Nephron progenitor cell (in vitro differentiated cells): Measurements from ENCODE around the gene SARS2.

Source experiments
- DNase-seq: peaks from one replicate; pipeline ENCODE4 v3.0.0; 2021
- H3K27ac Mint-ChIP-seq: 2 replicates; pipeline ENCODE4 v1.8.0; 2021; ENCODE audit warnings: mild to moderate bottlenecking, moderate library complexity, mixed read lengths
- H3K27me3 Mint-ChIP-seq: 2 replicates; pipeline ENCODE4 v1.8.0; 2021; ENCODE audit warnings: mild to moderate bottlenecking, low read depth, mixed read lengths; ENCODE audit not compliant: poor library complexity
- H3K36me3 Mint-ChIP-seq: 2 replicates; pipeline ENCODE4 v1.8.0; 2021; ENCODE audit warnings: low read depth, mixed read lengths
- H3K4me1 Mint-ChIP-seq: 2 replicates; pipeline ENCODE4 v1.8.0; 2021; ENCODE audit warnings: mixed read lengths
- H3K4me3 Mint-ChIP-seq: 2 replicates; pipeline ENCODE4 v1.8.0; 2021; ENCODE audit warnings: mild to moderate bottlenecking, moderate library complexity, mixed read lengths
- H3K9me3 Mint-ChIP-seq: 2 replicates; pipeline ENCODE4 v1.8.0; 2021; ENCODE audit warnings: mild to moderate bottlenecking, moderate library complexity, mixed read lengths
- TF ChIP-seq, protein P1 (sequence below): fragments of 200-600 bp; sonication (generic); IDR thresholded peaks from 2 replicates; pipeline ENCODE4 v1.5.0; 2021; ENCODE audit warnings: antibody characterized with exemption

Gene SARS2

DNA sequence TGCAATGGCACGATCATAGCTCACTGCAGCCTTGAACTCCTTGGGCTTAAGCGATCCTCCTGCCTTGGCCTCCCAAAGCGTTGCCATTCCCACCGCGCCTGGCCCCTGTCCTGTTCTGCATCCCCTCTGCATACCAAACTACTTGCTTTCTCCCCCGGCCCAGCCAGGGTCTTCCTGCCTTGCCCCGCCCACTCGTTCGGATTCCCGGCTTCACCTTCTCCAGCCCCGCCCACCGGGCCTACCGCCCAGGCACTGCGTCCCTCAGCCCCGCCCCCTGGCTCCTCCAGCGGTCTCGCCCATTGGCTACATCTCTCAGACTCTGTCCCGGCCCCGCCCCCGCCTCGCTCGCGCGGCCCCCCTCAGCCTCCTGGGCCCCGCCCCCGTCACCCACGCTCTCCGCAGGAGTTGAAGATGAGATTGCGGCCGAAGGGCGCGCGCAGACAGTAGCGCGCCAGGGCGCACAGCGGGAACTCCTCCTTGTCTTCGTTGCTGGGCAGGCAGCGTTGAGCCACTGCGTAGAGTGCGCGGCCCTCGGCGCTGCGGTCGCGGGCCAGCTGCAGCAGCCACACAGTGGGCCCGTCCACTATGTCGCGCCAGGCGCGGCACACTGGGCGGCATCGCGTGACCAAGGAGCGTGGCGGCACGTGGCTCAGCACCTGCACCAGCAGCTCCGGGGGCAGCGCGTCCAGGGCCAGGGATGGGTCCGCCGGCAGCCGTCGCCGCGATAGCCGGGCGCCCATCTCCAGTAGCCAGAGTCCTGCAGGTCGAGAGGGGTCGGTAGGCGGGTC is 19.2 kb upstream of the SARS2 start:
- Mint-ChIP-seq H3K27me3 (peaks cover 4% of the 10 kb centered on the region), H3K4me1 (peaks cover 23% of the 10 kb centered on the region), H3K36me3 (peaks cover 60% of the 10 kb centered on the region), H3K4me3 (peak overlapping the region; percentile 69), H3K27ac (no peak overlapping the region), H3K9me3 (peaks cover 4% of the 10 kb centered on the region)
- DNase-seq: peak; percentile 98
- TF ChIP-seq, protein P1, sequence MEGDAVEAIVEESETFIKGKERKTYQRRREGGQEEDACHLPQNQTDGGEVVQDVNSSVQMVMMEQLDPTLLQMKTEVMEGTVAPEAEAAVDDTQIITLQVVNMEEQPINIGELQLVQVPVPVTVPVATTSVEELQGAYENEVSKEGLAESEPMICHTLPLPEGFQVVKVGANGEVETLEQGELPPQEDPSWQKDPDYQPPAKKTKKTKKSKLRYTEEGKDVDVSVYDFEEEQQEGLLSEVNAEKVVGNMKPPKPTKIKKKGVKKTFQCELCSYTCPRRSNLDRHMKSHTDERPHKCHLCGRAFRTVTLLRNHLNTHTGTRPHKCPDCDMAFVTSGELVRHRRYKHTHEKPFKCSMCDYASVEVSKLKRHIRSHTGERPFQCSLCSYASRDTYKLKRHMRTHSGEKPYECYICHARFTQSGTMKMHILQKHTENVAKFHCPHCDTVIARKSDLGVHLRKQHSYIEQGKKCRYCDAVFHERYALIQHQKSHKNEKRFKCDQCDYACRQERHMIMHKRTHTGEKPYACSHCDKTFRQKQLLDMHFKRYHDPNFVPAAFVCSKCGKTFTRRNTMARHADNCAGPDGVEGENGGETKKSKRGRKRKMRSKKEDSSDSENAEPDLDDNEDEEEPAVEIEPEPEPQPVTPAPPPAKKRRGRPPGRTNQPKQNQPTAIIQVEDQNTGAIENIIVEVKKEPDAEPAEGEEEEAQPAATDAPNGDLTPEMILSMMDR: no peak

- DNase-seq: no peak
- no peaks in the 10 kb centered on the region for H3K27me3 Mint-ChIP-seq
- TF ChIP-seq, protein P1: no peak
Measured at GRCh38 chr19:38946229-38947010, 15.9 kb upstream of the SARS2 start.

DNA sequence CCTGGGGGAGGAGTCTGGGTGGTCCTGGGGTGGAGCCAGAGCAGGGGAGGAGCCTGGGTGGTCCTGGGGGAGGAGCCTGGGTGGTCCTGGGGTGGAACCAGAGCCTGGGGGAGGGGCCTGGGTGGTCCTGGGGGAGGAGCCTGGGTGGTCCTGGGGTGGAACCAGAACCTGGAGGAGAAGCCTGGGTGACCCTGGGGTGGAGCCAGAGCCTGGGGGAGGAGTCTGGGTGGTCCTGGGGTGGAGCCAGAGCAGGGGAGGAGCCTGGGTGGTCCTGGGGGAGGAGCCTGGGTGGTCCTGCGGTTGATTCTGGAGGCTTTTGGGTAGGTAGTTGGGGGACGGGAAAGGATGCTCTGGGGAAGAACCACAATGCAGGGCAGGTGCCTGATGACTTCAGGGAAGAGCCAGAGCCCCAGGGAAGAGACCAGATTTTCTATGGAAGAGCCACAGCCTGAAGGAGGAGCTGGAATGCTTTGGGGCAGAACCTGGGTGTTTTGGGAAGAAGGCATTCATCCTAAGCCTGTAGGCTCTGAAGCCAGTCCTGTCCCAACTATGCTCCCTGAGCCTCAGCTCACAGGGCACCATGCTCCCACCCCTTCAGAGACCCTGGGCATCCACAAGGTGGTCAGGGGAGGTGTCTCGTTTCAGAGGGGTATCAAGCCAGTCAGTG is 15.1 kb upstream of the SARS2 start:
- peak; percentile 25 for DNase-seq
- no peak overlapping the region for H3K4me3 Mint-ChIP-seq
- no peaks in the 10 kb centered on the region for H3K27me3 Mint-ChIP-seq
- peaks cover 22% of the 10 kb centered on the region for H3K4me1 Mint-ChIP-seq
- no peak overlapping the region for H3K27ac Mint-ChIP-seq
- H3K9me3 Mint-ChIP-seq: peaks cover 4% of the 10 kb centered on the region
- peaks cover 53% of the 10 kb centered on the region for H3K36me3 Mint-ChIP-seq
- TF ChIP-seq, protein P1: no peak

More at GRCh38 chr19:38946229-38947010, 15.9 kb upstream of the SARS2 start:
- Mint-ChIP-seq H3K36me3 (peaks cover 56% of the 10 kb centered on the region), H3K27ac (peak overlapping the region; percentile 63), H3K4me1 (peaks cover 16% of the 10 kb centered on the region), H3K9me3 (peaks cover 4% of the 10 kb centered on the region), H3K4me3 (no peak overlapping the region)

GRCh38 chr19:38944981-38945506 is 14.5 kb upstream of the SARS2 start:
- Mint-ChIP-seq H3K27ac (no peak overlapping the region), H3K9me3 (peaks cover 4% of the 10 kb centered on the region), H3K36me3 (peaks cover 49% of the 10 kb centered on the region), H3K4me3 (no peak overlapping the region), H3K4me1 (peaks cover 24% of the 10 kb centered on the region), H3K27me3 (no peaks in the 10 kb centered on the region)
- TF ChIP-seq, protein P1: no peak
- peak; percentile 25 for DNase-seq

GRCh38 chr19:38942471-38943181 is 12.1 kb upstream of the SARS2 start:
- no peak for DNase-seq
- no peaks in the 10 kb centered on the region for H3K27me3 Mint-ChIP-seq
- peaks cover 31% of the 10 kb centered on the region for H3K36me3 Mint-ChIP-seq
- no peak overlapping the region for H3K4me3 Mint-ChIP-seq
- peaks cover 14% of the 10 kb centered on the region for H3K4me1 Mint-ChIP-seq
- H3K9me3 Mint-ChIP-seq: no peaks in the 10 kb centered on the region
- H3K27ac Mint-ChIP-seq: no peak overlapping the region
- TF ChIP-seq, protein P1: no peak
